Psoas muscle (tissue), 8 donors: ENCODE measurements around the gene AKT1. TPM values are rescaled to one million over a fixed set of nuclear protein-coding genes. Genes with fewer than 3 reads are reported as not detected.
A peak's percentile ranks its signal among the peaks of the same experiment; 100 is the strongest.

ENCODE experiments used
- ATAC-seq, 4 donors: fragments of 200-7000 bp; cut with Tn5 transposase; one replicate each; pipeline ENCODE4 v1.9.1; 2020; ENCODE audit warnings: moderate library complexity in 3 of 4, mild to moderate bottlenecking in 2 of 4
- DNase-seq, 2 donors: peaks; one replicate each; pipeline ENCODE4 v3.0.0-alpha.2; 2020
- H3K27ac ChIP-seq: fragments of 200-600 bp; one replicate; pipeline ENCODE4 v1.8.0; 2022
- H3K27me3 ChIP-seq, 3 donors: fragments of 200-600 bp in 1 of 3; one replicate each; pipeline versions ENCODE4 v1.6.1 to v1.8.0; 2013 to 2022; ENCODE audit warnings: low read length in 2 of 3, mild to moderate bottlenecking in 2 of 3, moderate library complexity in 1 of 3; ENCODE audit not compliant: insufficient read depth in 3 of 3
- H3K36me3 ChIP-seq, 2 donors: fragments of 200-600 bp in 1 of 2; one replicate each; pipeline versions ENCODE4 v1.6.1 to v1.8.0; 2013 to 2022; ENCODE audit warnings: low read depth in 1 of 2, mild to moderate bottlenecking in 1 of 2, moderate library complexity in 1 of 2; ENCODE audit not compliant: insufficient read depth in 1 of 2
- H3K4me1 ChIP-seq: fragments of 200-600 bp; one replicate; pipeline ENCODE4 v1.8.0; 2022
- H3K4me3 ChIP-seq: fragments of 200-600 bp; one replicate; pipeline ENCODE4 v1.8.0; 2022; ENCODE audit warnings: mild to moderate bottlenecking
- H3K9me3 ChIP-seq: fragments of 200-600 bp; one replicate; pipeline ENCODE4 v1.8.0; 2022
- WGBS, 3 donors: extraction: QIAGEN DNeasy Blood & Tissue Kit; methylation state at CpG; one replicate each; pipeline versions ENCODE4 v1.1.6 to v1.1.7; 2013; 5-methylcytosine and 5-hydroxymethylcytosine counted together
- intact Hi-C, 2 donors: fragments of 100-400 bp; cut with DNase I; formaldehyde crosslinking; loops; one replicate each; pipeline versions ENCODE4 v1.11.0 to v1.14.2; 2022
- polyA plus RNA-seq, 3 donors: library from polyadenylated mRNA; stranded (reverse); fragments of 200-250 nt; gene quantifications; one replicate each; pipeline ENCODE4 v1.2.3, GENCODE V29; 2013
- total RNA-seq, 4 donors: library from RNA; stranded (reverse); fragmentation: NEBNext Ultra II Directional in 2 of 4; extraction: Animal tissue kit (Norgen Biotek cat#: 25700) in 2 of 4; gene quantifications; one replicate each; pipeline versions ENCODE4 v1.2.1 to v1.2.4, GENCODE V29; 2021 to 2023
- TF ChIP-seq, protein P1 (sequence below): fragments of 200-600 bp; IDR thresholded peaks from one replicate; pipeline ENCODE4 v1.8.0; 2022; ENCODE audit warnings: antibody characterized with exemption
- donor health status: healthy with polysubstance abuse.
- donor health status: DM: no; HTN: no; CAD: no; lungs with moderate emphysema.
- donor health status: Bipolar disorder and iron deficiency.
- donor health status: healthy.
- donor health status: DM: yes; HTN: yes; CAD: no.
- donor health status: DM: no; HTN: no; CAD: no.
- donor health status: DM: no; HTN: no; CAD: no.
- donor health status: DM: yes; HTN: yes; CAD: no.

AKT1 gene
- total and polyA plus RNA-seq, 7 donors, result 51.9 to 102 (median 62.0) TPM

DNA sequence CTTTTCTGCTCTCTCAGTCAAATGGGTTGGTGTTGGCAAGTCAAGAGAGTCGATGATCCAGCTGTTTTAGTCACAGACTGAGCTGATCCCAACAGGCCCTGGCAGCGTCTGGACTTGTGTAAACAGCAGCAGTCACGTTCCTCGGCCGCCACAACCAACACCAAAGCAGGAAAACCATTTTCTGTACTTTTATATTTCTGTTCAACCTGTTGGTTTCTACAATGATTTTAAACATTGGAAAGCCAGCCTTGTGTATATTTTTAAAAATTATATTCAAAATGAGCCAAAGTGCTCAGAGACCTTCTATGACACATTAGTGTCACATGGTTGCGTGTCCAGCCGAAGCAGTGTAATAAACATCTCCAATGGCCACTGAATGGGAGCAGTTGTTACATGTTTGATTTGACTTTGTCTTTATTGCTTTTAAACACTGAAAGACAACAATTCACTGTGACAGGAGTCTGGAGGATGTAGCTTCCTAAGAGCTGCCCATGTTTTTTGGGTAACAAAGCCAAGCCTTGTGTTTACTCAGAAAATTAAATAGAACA is 48.5 kb downstream of the AKT1 start:
- peaks cover 35% of the 10 kb centered on the region for H3K4me1 ChIP-seq
- 30 to 55% (median 36%) methylated on average over 7 of the region's 7 CpGs for WGBS, 3 donors
- peaks cover 0 to 43% of the 10 kb centered on the region in 2 donors for H3K36me3 ChIP-seq
- DNase-seq (peak in 1 of 2 donors; percentile 60), ATAC-seq (no peak)
- H3K9me3 ChIP-seq, result no peaks in the 10 kb centered on the region
- intact Hi-C loops, result no loop called here
- no peaks in the 10 kb centered on the region for H3K27me3 ChIP-seq
- H3K27ac ChIP-seq, result peak overlapping the region; percentile 76
- TF ChIP-seq, protein P1, sequence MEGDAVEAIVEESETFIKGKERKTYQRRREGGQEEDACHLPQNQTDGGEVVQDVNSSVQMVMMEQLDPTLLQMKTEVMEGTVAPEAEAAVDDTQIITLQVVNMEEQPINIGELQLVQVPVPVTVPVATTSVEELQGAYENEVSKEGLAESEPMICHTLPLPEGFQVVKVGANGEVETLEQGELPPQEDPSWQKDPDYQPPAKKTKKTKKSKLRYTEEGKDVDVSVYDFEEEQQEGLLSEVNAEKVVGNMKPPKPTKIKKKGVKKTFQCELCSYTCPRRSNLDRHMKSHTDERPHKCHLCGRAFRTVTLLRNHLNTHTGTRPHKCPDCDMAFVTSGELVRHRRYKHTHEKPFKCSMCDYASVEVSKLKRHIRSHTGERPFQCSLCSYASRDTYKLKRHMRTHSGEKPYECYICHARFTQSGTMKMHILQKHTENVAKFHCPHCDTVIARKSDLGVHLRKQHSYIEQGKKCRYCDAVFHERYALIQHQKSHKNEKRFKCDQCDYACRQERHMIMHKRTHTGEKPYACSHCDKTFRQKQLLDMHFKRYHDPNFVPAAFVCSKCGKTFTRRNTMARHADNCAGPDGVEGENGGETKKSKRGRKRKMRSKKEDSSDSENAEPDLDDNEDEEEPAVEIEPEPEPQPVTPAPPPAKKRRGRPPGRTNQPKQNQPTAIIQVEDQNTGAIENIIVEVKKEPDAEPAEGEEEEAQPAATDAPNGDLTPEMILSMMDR, result no peak
- no peak overlapping the region for H3K4me3 ChIP-seq

DNA sequence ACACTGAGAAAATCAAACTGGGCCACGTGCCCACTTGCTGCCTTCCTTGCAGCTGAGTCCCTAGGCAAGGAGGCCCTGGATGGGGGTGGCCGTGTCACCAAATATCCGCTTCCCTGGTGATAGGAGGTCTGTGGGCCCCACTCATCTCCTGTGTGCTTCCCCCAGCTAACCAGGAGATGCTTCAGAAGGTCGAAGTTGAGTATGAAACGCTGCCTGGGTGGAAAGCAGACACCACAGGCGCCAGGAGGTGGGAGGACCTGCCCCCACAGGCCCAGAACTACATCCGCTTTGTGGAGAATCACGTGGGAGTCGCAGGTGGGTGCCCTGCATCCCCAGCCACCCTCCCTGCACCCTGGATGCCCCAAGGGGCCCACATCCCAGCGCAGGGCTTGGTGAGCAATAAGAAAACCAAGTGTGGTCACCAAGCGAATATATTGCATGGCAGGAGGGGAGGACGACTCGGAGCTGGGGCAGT is 49.4 kb downstream of the AKT1 start:
- no peaks in the 10 kb centered on the region for H3K27me3 ChIP-seq
- ATAC-seq (no peak), DNase-seq (peak in 1 of 2 donors; percentile 48)
- TF ChIP-seq, protein P1, result no peak
- peak overlapping the region; percentile 76 for H3K27ac ChIP-seq
- peaks cover 0 to 52% of the 10 kb centered on the region in 2 donors for H3K36me3 ChIP-seq
- H3K4me1 ChIP-seq, result peaks cover 33% of the 10 kb centered on the region
- intact Hi-C loops, result no loop called here
- no peak overlapping the region for H3K4me3 ChIP-seq
- no peaks in the 10 kb centered on the region for H3K9me3 ChIP-seq
- WGBS, 3 donors, result 62 to 81% (median 79%) methylated on average over 13 of the region's 13 CpGs

GRCh38 chr14:104745431-104745830 is 50.1 kb downstream of the AKT1 start:
- TF ChIP-seq, protein P1, result no peak
- Histone ChIP-seq H3K27me3 (no peaks in the 10 kb centered on the region), H3K4me1 (peaks cover 33% of the 10 kb centered on the region), H3K36me3 (peaks cover 0 to 59% of the 10 kb centered on the region in 2 donors), H3K9me3 (no peaks in the 10 kb centered on the region), H3K27ac (peak overlapping the region; percentile 76), H3K4me3 (no peak overlapping the region)
- intact Hi-C loops, result no loop called here
- DNase-seq (peak; percentile 3 to 40), ATAC-seq (no peak)
- 74 to 89% (median 80%) methylated on average over 9 of the region's 9 CpGs for WGBS, 3 donors

DNA sequence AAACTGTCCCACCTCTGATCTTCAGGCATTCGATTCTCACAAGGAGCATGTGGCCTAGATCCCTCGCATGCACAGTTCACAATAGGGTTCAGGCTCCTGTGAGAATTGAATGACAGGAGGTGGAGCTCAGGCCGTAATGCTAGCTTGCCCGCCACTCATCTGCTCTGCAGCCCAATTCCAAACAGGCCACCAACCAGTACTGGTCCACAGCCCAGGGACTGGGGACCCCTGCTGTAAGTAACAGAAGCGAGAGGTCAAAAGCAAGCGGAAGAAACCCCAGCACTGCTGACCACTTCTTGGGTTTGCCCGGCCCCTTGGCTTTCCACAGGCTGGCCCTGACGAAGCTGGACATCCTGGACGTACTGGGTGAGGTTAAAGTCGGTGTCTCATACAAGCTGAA is 51.1 kb downstream of the AKT1 start:
- peaks cover 0 to 68% of the 10 kb centered on the region in 2 donors for H3K36me3 ChIP-seq
- H3K27ac ChIP-seq, result peak overlapping the region; percentile 16
- ATAC-seq (no peak), DNase-seq (peak in 1 of 2 donors; percentile 15)
- WGBS, 3 donors, result 85 to 91% (median 88%) methylated on average over 10 of the region's 10 CpGs
- peaks cover 33% of the 10 kb centered on the region for H3K4me1 ChIP-seq
- TF ChIP-seq, protein P1, result no peak
- no peaks in the 10 kb centered on the region for H3K9me3 ChIP-seq
- H3K27me3 ChIP-seq, result no peaks in the 10 kb centered on the region
- H3K4me3 ChIP-seq, result no peak overlapping the region
- intact Hi-C loops, result no loop called here
